ENCODE measurements around the gene OTOP2.

Gene OTOP2

DNA sequence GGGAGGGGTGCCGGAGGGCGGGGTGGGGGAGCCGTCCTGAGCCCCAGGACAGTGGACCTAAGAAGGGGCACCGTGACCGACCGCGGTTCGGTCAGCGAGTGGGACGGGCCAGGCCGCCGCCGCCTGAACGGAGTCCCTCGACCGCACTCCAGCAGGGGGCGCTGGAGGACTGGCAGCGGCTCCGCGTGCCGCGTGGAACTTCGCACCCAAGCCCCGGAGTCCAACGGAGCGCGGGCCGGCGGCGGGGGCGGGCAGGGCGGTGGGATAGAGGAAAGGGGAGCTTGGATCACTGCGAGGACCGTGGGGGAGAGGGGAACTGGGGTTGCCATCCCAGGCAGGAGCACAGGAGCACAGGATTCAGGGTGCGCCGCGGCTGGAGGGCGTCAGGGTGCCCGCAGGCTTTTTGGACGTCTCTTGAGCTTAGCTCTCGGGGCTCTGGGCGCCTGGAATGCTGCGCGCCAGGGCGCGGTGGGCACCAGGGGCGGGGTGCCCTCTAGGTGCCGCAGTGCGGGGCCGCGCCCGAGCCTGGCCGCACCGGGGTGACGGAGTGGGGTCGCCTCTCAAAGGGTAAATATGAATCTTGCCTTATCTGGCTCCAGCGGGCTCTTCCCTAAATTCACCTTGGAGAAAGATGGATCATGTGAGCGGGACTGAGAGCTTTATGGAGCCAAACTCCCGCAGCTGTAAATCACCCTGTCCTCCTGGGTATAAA, 379 bp upstream of the OTOP2 start:
- DNase-seq (ENCODE audit: low read depth in 3 of 3), result peak; percentile 37 to 73 (median 63)

- DNase-seq (ENCODE audit: low read depth in 3 of 3), result no peak
These were observed 1.2 kb downstream of the OTOP2 start for GRCh38 chr17:74925242-74925641.

- no peak for DNase-seq (ENCODE audit: low read depth in 3 of 3)
These were observed 4.7 kb downstream of the OTOP2 start for GRCh38 chr17:74928786-74929185.

DNA sequence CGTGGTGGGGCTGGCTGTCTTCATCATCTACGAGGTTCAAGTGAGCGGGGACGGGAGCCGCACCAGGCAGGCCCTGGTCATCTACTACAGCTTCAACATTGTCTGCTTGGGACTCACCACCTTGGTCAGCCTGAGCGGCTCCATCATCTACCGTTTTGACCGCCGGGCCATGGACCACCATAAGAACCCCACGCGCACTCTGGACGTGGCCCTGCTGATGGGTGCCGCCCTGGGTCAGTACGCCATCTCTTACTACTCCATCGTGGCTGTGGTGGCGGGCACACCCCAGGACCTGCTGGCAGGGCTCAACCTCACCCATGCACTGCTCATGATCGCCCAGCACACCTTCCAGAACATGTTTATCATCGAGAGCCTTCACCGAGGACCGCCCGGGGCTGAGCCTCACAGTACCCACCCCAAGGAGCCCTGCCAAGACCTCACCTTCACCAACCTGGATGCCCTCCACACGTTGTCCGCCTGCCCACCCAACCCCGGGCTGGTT, 6.5 kb downstream of the OTOP2 start:
- no peak for DNase-seq (ENCODE audit: low read depth in 3 of 3)

DNA sequence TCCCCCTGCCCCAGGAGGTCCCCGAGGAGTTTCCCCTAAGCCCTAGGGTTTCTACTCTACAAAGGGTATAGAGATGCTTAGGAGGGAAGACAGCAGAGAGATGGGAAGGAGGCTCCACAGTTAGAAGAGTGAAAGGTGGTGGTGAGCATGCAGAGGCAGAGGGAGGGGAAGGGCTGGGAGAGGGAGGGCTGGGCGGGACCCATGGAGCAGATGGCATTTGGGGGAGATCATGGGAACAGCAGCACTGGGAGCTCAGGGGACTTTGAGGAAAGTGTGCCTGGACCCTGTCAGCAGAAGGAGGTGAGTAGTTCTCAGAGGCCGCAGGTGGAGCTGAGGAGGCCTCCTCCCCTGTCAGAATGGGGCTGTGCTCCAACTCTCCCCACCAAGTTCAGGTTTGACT, 11.0 kb downstream of the OTOP2 start:
- DNase-seq (ENCODE audit: low read depth in 3 of 3), result no peak

GRCh38 chr17:74935585-74936469, 11.8 kb downstream of the OTOP2 start, which contains the start of gene OTOP3:
Gene OTOP3 (plus strand): TSS chr17:74935898. CDS start chr17:74935922, 24 bp downstream.
- DNase-seq (ENCODE audit: low read depth in 3 of 3), result no peak

DNA sequence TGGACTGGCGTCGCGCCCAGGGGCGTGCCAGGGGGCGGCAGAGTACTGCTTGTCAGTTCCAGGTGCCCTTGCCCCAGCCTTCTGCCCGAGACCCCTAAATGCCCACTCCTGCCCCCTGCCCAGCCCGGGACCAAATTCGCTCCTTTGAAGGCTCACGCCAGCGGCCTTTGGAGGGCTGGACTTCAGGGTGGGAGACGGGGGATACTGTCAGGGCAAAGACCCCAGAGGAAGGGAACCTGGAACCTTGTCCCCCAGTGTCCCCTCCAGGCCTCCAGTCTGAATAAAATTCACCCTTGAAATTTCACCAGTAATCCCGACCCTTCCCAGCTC, 12.4 kb downstream of the OTOP2 start:
- no peak for DNase-seq (ENCODE audit: low read depth in 3 of 3)

DNA sequence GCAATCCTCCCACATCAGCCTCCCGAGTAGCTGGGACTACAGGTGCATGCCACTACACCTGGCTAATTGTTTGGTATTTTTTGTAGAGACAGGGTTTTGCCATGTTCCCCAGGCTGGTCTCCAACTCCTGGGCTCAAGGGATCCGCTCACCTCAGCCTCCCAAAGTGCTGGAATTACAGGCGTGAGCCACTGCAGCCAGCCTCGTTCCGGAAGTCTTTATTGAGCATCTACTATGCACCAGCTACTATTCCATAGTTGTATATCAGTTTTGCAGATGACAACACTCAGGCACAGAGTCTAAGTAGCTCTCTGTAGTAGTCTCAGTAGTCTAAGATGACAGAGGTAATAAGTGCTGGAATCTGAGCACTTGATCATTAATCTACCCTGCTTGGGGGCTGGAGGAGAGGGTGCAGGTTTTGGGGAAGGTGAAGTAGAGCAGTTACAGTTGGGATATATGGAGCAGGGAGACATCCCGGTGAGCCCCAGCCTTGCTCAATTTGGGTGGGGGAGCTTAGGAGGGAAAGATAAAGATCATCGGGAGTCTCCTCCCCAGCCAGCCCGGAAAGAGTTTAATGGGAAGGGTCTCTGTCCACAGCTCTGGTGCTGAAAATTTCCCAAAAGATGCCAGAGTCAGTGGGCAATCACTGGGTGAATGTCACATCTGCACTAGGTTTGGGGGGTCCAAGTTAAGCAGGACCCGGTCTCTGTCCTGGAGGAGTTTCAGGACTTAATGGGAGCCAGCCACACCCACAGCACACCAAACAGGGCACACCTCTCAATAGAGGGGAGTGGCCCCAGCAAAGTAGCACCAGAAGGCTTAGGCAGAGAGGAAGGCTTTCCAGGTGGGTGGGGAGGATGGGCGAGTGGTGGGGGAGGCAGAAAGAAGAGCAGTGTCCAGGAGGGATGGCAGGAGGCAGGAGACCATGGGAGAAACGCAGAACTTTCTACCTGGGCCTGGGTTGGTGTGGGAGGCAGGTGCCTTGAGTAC, 13.3 kb downstream of the OTOP2 start:
- no peak for DNase-seq (ENCODE audit: low read depth in 3 of 3)

- no peak for DNase-seq (ENCODE audit: low read depth in 3 of 3)
These were observed 14.3 kb downstream of the OTOP2 start for GRCh38 chr17:74938194-74938950.

DNA sequence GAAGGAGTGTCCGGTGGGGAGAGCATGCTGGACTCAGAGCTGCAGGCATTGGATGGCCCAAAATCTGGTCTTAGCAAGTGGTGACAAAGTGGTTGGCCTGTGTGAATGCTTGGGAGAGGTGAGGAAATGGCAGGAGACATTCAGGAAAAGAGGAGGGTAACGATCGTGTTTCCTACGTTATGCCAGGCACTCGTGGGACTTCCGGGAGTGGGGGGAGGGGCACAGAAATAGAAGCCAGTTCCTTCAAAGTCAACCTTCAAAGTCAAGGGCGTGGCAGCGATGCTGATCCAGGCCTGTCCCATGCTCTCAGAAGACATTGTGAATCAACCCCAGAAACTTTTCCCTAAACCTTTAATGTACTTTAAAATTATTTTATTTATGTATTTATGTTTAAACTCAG, 15.5 kb downstream of the OTOP2 start:
- no peak for DNase-seq (ENCODE audit: low read depth in 3 of 3)

DNA sequence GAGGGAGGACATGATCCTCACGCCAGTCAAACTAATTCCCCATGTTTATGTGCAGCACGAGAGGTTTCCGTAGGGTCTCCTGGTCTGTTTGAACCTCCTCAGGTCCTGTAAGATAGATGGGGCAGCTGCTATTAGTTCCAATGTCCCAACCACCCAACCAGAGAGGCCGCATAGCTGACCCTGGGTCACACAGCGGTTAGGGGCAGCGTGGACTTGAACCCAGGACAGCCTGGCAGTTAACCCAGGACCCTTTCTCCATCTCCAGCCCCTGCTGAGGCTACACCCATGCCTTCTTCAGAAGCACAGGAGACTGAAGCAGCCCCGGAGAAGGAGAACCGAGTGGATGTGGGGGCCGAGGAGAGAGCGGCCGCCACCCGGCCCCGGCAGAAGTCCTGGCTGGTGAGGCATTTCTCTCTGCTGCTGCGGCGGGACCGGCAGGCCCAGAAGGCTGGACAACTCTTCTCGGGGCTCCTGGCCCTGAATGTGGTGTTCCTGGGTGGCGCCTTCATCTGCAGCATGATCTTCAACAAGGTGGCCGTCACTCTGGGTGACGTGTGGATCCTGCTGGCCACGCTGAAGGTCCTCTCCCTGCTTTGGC, 17.2 kb downstream of the OTOP2 start:
- DNase-seq (ENCODE audit: low read depth in 3 of 3), result no peak

GRCh38 chr17:74943808-74944522, 19.9 kb downstream of the OTOP2 start:
- DNase-seq (ENCODE audit: low read depth in 3 of 3), result no peak

- DNase-seq (ENCODE audit: low read depth in 3 of 3), result no peak
These were observed 21.5 kb downstream of the OTOP2 start for GRCh38 chr17:74945543-74945942.

DNA sequence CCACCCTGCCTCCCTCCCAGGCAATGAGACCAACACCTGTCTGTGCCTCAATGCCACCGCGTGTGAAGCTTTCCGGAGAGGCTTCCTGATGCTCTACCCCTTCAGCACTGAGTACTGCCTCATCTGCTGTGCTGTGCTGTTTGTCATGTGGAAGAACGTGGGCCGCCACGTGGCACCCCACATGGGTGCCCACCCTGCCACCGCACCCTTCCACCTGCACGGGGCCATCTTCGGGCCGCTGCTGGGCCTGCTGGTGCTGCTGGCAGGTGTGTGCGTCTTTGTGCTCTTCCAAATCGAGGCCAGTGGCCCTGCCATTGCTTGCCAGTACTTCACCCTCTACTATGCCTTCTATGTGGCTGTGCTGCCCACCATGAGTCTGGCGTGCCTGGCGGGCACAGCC, 22.6 kb downstream of the OTOP2 start:
- no peak for DNase-seq (ENCODE audit: low read depth in 3 of 3)

DNA sequence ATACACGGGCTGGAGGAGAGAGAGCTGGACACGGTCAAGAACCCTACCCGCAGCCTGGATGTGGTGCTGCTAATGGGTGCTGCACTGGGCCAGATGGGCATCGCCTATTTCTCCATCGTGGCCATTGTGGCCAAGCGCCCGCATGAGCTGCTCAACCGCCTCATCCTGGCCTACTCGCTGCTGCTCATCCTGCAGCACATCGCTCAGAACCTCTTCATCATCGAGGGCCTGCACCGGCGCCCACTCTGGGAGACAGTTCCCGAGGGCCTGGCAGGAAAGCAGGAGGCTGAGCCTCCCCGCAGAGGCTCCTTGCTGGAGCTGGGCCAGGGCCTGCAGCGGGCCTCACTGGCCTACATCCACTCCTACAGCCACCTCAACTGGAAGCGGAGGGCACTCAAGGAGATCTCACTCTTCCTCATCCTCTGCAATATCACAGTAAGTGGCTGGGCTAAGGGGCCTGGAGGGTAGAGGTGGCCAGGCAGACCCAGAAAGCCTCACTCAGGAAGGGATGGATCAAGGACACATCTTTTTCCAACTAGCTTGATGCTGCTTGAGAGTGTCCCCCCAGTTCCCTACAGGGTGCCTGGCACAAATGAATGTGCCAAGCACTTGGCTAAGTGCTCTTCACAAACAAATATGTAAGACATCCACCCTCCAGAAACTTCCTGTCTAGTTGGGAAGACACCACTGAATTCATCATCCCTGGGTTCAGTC, 23.1 kb downstream of the OTOP2 start:
- DNase-seq (ENCODE audit: low read depth in 3 of 3), result no peak

DNA sequence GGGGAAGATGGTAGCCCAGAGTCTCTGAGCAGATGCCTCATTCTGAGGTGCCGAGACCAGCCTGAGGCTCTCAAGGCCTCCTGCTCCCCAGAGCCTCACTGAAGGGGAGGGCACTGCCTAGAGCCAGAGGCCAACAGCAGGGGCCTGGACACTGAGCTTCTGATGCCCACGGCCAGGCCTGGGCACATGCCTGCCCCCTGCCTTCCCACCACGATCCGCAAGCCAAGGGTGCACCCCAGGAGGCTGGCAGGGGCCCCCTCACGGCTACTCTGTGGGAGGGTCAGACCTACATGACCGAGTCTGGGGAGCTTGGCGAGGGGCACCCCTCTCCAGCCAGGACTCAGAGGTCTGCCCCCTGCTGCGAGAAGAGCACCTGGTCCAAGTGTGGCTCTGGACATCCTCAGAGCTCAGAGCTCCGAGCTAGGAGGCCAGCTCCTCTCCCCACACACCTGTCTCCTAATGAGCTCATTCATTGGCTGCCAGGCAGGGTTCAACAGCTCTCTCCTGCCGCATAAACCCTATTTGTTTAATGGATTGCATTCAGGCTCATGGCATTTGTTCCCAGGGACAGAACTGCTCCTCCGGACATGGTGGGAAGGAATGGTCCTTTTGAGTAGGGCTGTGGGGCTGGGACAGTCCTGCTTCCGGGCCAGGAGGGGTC, 25.5 kb downstream of the OTOP2 start:
- DNase-seq (ENCODE audit: low read depth in 3 of 3), result no peak

GRCh38 chr17:74950207-74950606, 26.1 kb downstream of the OTOP2 start:
- no peak for DNase-seq (ENCODE audit: low read depth in 3 of 3)

DNA sequence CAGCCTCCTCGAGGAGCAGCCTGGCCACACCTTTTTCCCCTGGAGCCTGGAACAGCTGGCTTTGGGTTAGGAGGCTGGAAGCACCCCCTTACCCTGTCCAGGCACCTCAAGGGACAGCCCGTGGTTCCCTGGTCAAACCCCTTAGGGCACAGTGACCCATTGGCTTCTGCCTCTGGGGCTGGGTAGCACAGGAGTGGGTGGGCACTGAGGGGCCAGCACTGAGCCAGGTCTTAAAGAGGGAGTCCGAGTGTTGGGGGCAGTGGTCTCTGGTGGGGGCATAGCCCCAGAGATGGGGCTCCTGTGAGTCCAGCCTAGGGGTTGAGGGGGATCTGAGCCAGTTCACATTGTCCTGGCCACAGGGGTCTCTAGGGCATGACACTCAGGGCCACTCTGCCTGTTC, 27.0 kb downstream of the OTOP2 start:
- no peak for DNase-seq (ENCODE audit: low read depth in 3 of 3)

Data from stimulated activated CD4-positive, alpha-beta T cell treated with anti-CD3 and anti-CD28 coated beads, TNF-alpha, amount 100 ng/mL, for 48 hours (primary cell).